ENCODE results near the gene CUL5. TPM values are rescaled to one million over a fixed set of nuclear protein-coding genes. Genes with fewer than 3 reads are reported as not detected.

Gene CUL5
- total RNA-seq, 1 experiment from 2014 or later = 37.7 TPM

DNA sequence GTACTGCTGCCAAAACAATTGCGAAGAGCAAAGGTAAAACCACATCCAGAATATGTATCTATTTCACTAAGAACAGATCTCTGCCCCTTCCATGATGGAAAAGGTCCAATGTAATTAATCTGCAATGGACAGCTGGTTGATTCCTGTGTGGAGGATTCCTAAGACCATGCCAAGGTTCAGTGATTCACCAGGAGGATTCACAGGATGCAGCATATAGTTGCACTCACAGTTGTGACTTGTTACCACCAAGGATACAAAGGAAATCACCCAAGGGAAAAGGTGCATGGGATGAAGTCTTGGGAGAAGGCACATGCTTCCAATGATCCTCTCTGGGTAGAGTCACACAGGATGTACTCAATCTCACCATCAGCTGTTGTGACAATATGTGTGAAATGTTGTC lies 35.1 kb upstream of the CUL5 start:
- Histone ChIP-seq H2BK120ac (ENCODE audit: low read depth, low read length, poor library complexity, severe bottlenecking) (no peak overlapping the region), H3K27ac (ENCODE audit: insufficient read length, low read depth, low read length) (no peak overlapping the region), H3K56ac (ENCODE audit: insufficient read length, low read depth, low read length) (no peak overlapping the region), H2BK15ac (ENCODE audit: low read depth, low read length) (no peak overlapping the region), H3K27me3 (ENCODE audit: insufficient read depth, low read length) (no peaks in the 10 kb centered on the region), H4K91ac (ENCODE audit: insufficient read length, low read depth, low read length) (no peak overlapping the region), H3T11ph (ENCODE audit: low read length) (no peak overlapping the region), H3K4me2 (ENCODE audit: insufficient read depth, insufficient read length, low read length) (no peak overlapping the region), H2BK5ac (ENCODE audit: insufficient read length, low read length) (no peak overlapping the region), H3K79me1 (ENCODE audit: insufficient read depth, low read depth, low read length, poor library complexity, severe bottlenecking) (no peaks in the 10 kb centered on the region), H3K9ac (ENCODE audit: extremely low read depth, insufficient read length, low read length) (no peak overlapping the region), H2AFZ (ENCODE audit: low read length) (no peak overlapping the region), H2BK12ac (ENCODE audit: insufficient read length, low read depth, low read length) (no peak overlapping the region), H3K23ac (ENCODE audit: insufficient read length, low read depth, low read length) (no peak overlapping the region), H2BK20ac (ENCODE audit: low read depth, low read length, poor library complexity, severe bottlenecking) (no peak overlapping the region), H2AK5ac (ENCODE audit: insufficient read length, low read length) (no peak overlapping the region), H3K9me3 (ENCODE audit: control insufficient read depth, low read depth, low read length) (no peaks in the 10 kb centered on the region), H3K14ac (ENCODE audit: insufficient read depth, low read length) (no peak overlapping the region), H4K5ac (ENCODE audit: insufficient read length, low read depth, low read length) (no peak overlapping the region), H3K4me1 (ENCODE audit: insufficient read depth, low read length) (no peaks in the 10 kb centered on the region), H3K18ac (ENCODE audit: insufficient read length, low read depth, low read length) (no peak overlapping the region), H3K79me2 (ENCODE audit: insufficient read depth, low read length) (no peaks in the 10 kb centered on the region), H4K20me1 (ENCODE audit: control insufficient read depth, insufficient read depth, insufficient read length) (no peaks in the 10 kb centered on the region), H4K8ac (replicated peaks; ENCODE audit: insufficient read length, low read depth, low read length) (no peak overlapping the region), H3K23me2 (ENCODE audit: insufficient read length, low read depth, low read length, poor library complexity, severe bottlenecking) (no peaks in the 10 kb centered on the region), H3K4ac (ENCODE audit: low read depth, low read length) (no peak overlapping the region)
- DNase-seq = no peak
- no peaks in the 10 kb centered on the region for H3K27me3 Mint-ChIP-seq (ENCODE audit: low read depth)
- no peak overlapping the region for H3K4me3 Mint-ChIP-seq
- H3K4me1 Mint-ChIP-seq = peaks cover 5 to 14% of the 10 kb centered on the region in 2 experiments; a peak in 3 of 4 replicates
- no CpG with 5 or more reads among the region's 1 CpG for WGBS (ENCODE audit: extremely low coverage, insufficient read length, low lambda C conversion rate)
- peak overlapping the region in 1 of 3 experiments; percentile 44; a peak in 1 of 7 replicates for H3K27ac Mint-ChIP-seq
- no peak for TF ChIP-seq CTCF (conservative IDR thresholded peaks at IDR 0.05)
- H3K36me3 Mint-ChIP-seq (ENCODE audit: insufficient read depth in 1 of 3, low read depth in 3 of 3) = no peaks in the 10 kb centered on the region
- H3K9me3 Mint-ChIP-seq = no peaks in the 10 kb centered on the region; a peak in 2 of 5 replicates
